Brain microvascular endothelial cell (primary cell): ENCODE results near the gene CYP4F2.

ENCODE experiments used
- DNase-seq: peaks from one replicate; pipeline ENCODE4 v3.0.0-alpha.2; 2020
- H3K27ac ChIP-seq: fragments of 250-450 bp; sonication (Bioruptor Pico); 2 replicates; pipeline ENCODE4 v1.5.1; 2020; ENCODE audit warnings: mild to moderate bottlenecking, moderate library complexity
- H3K27me3 ChIP-seq: fragments of 250-450 bp; sonication (Bioruptor Pico); replicated peaks from 2 replicates; pipeline ENCODE4 v1.5.1; 2020; ENCODE audit warnings: mild to moderate bottlenecking
- H3K36me3 ChIP-seq: fragments of 250-450 bp; sonication (Bioruptor Pico); replicated peaks from 2 replicates; pipeline ENCODE4 v1.5.1; 2020; ENCODE audit warnings: mild to moderate bottlenecking
- H3K4me3 ChIP-seq: 2 replicates; pipeline ENCODE4 v1.5.1; 2011; ENCODE audit warnings: low read depth, mild to moderate bottlenecking, control low read depth, low read length, moderate library complexity
- CTCF ChIP-seq: IDR thresholded peaks from 2 replicates; pipeline ENCODE4 v1.5.1; 2011; ENCODE audit warnings: low read depth, mild to moderate bottlenecking, moderate library complexity, low read length, control low read depth, inconsistent platforms; ENCODE audit errors: missing control alignments
- in situ Hi-C: cut with HindIII; loops from 2 replicates; pipeline ENCODE4 v1.10.0; 2017; ENCODE audit warnings: low sequenced_read_pairs, low pct_ligation_motif_present

The CYP4F2 gene

GRCh38 chr19:15897738-15898276 lies at the start of gene CYP4F2:
Gene CYP4F2 (minus strand): TSS chr19:15898074. CDS start chr19:15897611, 463 bp downstream.
- in situ Hi-C loops = no loop called here
- Histone ChIP-seq H3K4me3 (no peak within 1 kb of the TSS), H3K27ac (no peak within 1 kb of the TSS), H3K36me3 (no peaks in the 10 kb centered on the region), H3K27me3 (no peaks in the 10 kb centered on the region)
- no peak for TF ChIP-seq CTCF
- no peak for DNase-seq

- H3K27ac ChIP-seq = no peak overlapping the region
- TF ChIP-seq CTCF = no peak
- no peaks in the 10 kb centered on the region for H3K27me3 ChIP-seq
- no peak overlapping the region for H3K4me3 ChIP-seq
- DNase-seq = no peak
- in situ Hi-C loops = no loop called here
- no peaks in the 10 kb centered on the region for H3K36me3 ChIP-seq
These were observed 47.4 kb upstream of the CYP4F2 start for GRCh38 chr19:15945301-15945700.

- no peak for DNase-seq
- Histone ChIP-seq H3K27me3 (no peaks in the 10 kb centered on the region), H3K4me3 (no peak overlapping the region), H3K27ac (no peak overlapping the region), H3K36me3 (no peaks in the 10 kb centered on the region)
- in situ Hi-C loops = no loop called here
- TF ChIP-seq CTCF = no peak
These were observed 46.5 kb upstream of the CYP4F2 start for GRCh38 chr19:15944401-15944800.

- no peak for DNase-seq
- no peak for TF ChIP-seq CTCF
- no peak overlapping the region for H3K4me3 ChIP-seq
- H3K27ac ChIP-seq = no peak overlapping the region
- in situ Hi-C loops = no loop called here
- no peaks in the 10 kb centered on the region for H3K36me3 ChIP-seq
- H3K27me3 ChIP-seq = peaks cover 3% of the 10 kb centered on the region
These were observed 39.9 kb upstream of the CYP4F2 start for GRCh38 chr19:15937771-15938170.

GRCh38 chr19:15936950-15937349 lies 39.1 kb upstream of the CYP4F2 start:
- no peak overlapping the region for H3K4me3 ChIP-seq
- H3K36me3 ChIP-seq = no peaks in the 10 kb centered on the region
- H3K27ac ChIP-seq = no peak overlapping the region
- in situ Hi-C loops = no loop called here
- no peak for TF ChIP-seq CTCF
- DNase-seq = no peak
- peaks cover 3% of the 10 kb centered on the region for H3K27me3 ChIP-seq

GRCh38 chr19:15936173-15936572 lies 38.3 kb upstream of the CYP4F2 start:
- Histone ChIP-seq H3K27ac (no peak overlapping the region), H3K27me3 (peaks cover 3% of the 10 kb centered on the region), H3K36me3 (no peaks in the 10 kb centered on the region), H3K4me3 (no peak overlapping the region)
- no peak for TF ChIP-seq CTCF
- in situ Hi-C loops = no loop called here
- no peak for DNase-seq
